Activated naive CD4-positive, alpha-beta T cell treated with Interleukin-2 at 50 U/mL for 16 hours (primary cell): ENCODE data around the gene RRN3.
"Not testable (repeated sequence)": the region's sequence is repeated elsewhere in the genome, so short reads cannot be mapped to it uniquely, and the experiment has no call there.

Experiments
- DNase-seq: peaks from one replicate; pipeline ENCODE4 v3.0.0-alpha.2; 2020

RRN3 gene

GRCh38 chr16:15050440-15050839, 43.6 kb downstream of the RRN3 start:
- DNase-seq, result not testable (repeated sequence)

GRCh38 chr16:15049581-15050180, 44.4 kb downstream of the RRN3 start:
- DNase-seq, result no peak

- no peak for DNase-seq
Observed at GRCh38 chr16:15046692-15047376, 47.2 kb downstream of the RRN3 start.

GRCh38 chr16:15045270-15045669, 48.8 kb downstream of the RRN3 start:
- DNase-seq, result not testable (repeated sequence)

GRCh38 chr16:15044286-15044685, 49.8 kb downstream of the RRN3 start:
- DNase-seq, result no peak

- DNase-seq, result no peak
Observed at GRCh38 chr16:15043344-15043743, 50.7 kb downstream of the RRN3 start.

- no peak for DNase-seq
Observed at GRCh38 chr16:15041271-15042004, 52.6 kb downstream of the RRN3 start.

- no peak for DNase-seq
Observed at GRCh38 chr16:15038689-15039088, 55.4 kb downstream of the RRN3 start.

- DNase-seq, result no peak
Observed at GRCh38 chr16:15037745-15038144, 56.3 kb downstream of the RRN3 start.

GRCh38 chr16:15037003-15037402, 57.1 kb downstream of the RRN3 start:
- no peak for DNase-seq

- DNase-seq, result no peak
Observed at GRCh38 chr16:15035163-15035729, 58.8 kb downstream of the RRN3 start.

GRCh38 chr16:15034266-15035162, 59.6 kb downstream of the RRN3 start:
- DNase-seq, result no peak

- DNase-seq, result no peak
Observed at GRCh38 chr16:15033309-15033707, 60.8 kb downstream of the RRN3 start.

- no peak for DNase-seq
Observed at GRCh38 chr16:15032547-15033308, 61.3 kb downstream of the RRN3 start.

- DNase-seq, result no peak
Observed at GRCh38 chr16:15031586-15031985, 62.5 kb downstream of the RRN3 start.

GRCh38 chr16:15031179-15031578, 62.9 kb downstream of the RRN3 start:
- no peak for DNase-seq

- not testable (repeated sequence) for DNase-seq
Observed at GRCh38 chr16:15029749-15030148, 64.3 kb downstream of the RRN3 start.

- DNase-seq, result not testable (repeated sequence)
Observed at GRCh38 chr16:15028801-15029698, 65.0 kb downstream of the RRN3 start.

GRCh38 chr16:15028345-15028715, 65.7 kb downstream of the RRN3 start:
- not testable (repeated sequence) for DNase-seq

GRCh38 chr16:15027503-15028344, 66.3 kb downstream of the RRN3 start:
- DNase-seq, result not testable (repeated sequence)
